ENCODE data around the gene DMRT1.

Gene DMRT1

DNA sequence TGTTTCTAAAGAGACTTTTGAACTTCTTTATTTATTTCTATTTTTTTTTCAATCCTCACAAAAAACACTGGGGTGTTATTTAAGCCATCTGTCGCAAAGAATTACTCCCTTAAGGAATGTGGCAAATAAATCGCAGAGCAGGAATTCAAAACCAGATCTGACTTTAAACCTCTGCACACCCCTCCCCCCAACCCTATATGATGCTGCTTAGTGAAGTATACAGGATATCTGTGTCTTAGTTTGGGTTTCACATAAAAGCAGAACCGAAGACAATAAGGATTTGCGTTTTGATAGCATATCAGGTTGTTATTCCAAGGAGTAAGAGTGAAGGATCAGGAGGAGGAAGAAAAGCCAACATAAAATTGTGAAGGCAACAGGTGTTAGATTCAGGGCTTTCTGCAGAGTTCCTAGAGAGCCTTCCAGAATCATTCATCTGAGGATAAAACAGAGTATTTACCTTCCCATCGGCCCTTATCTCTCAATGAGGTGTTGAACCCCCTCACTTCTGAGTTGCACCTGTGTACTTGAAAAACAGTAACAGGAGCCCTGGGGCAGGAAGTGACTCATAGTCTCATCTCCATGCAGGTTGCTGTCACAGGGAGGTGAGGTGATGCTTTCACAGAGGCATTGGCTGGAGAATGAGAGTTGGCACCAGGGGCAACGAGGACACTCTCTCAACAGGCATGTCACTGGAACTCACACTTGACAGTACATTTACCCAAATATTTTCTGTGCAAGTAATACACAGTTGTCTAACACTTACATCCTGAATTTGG lies 101.5 kb downstream of the DMRT1 start:
- no peak overlapping the region for H2AFZ ChIP-seq (ENCODE audit: insufficient read depth, low read length, poor library complexity)
- H3K4me2 ChIP-seq (ENCODE audit: low read length): no peak overlapping the region
- peaks cover 5% of the 10 kb centered on the region for H3K27me3 ChIP-seq (ENCODE audit: insufficient read depth, low read length)
- H3K36me3 ChIP-seq (ENCODE audit: control insufficient read depth in 1 of 2, insufficient read depth in 2 of 2, low read length in 2 of 2): no peaks in the 10 kb centered on the region
- DNase-seq: peak; percentile 5 to 33
- no peaks in the 10 kb centered on the region for H3K79me2 ChIP-seq (ENCODE audit: control insufficient read depth, insufficient read depth, low read length, poor library complexity)
- no CpG with 5 or more reads among the region's 6 CpGs for WGBS (ENCODE audit: extremely low coverage, insufficient coverage, insufficient read length)
- no peak overlapping the region for H4K8ac ChIP-seq (ENCODE audit: low read depth, low read length)
- no peak overlapping the region for H2BK12ac ChIP-seq (ENCODE audit: low read length)
- H3K4ac ChIP-seq (ENCODE audit: low read depth, low read length): no peak overlapping the region
- no peak overlapping the region for H2AK5ac ChIP-seq (ENCODE audit: low read length)
- no peaks in the 10 kb centered on the region for H3K4me1 ChIP-seq (ENCODE audit: control insufficient read depth in 1 of 2, insufficient read depth in 2 of 2, low read length in 2 of 2)
- no peak overlapping the region for H4K91ac ChIP-seq (ENCODE audit: low read depth, low read length)
- no peak overlapping the region for H3K23ac ChIP-seq (ENCODE audit: low read length)
- H2BK120ac ChIP-seq (ENCODE audit: insufficient read depth, low read length, poor library complexity): no peak overlapping the region
- no peak overlapping the region for H3K27ac ChIP-seq (ENCODE audit: low read depth, low read length)
- no peak overlapping the region for H3K18ac ChIP-seq (ENCODE audit: low read length)
- no peaks in the 10 kb centered on the region for H3K9me3 ChIP-seq (ENCODE audit: insufficient read depth, low read depth, low read length)
- no peaks in the 10 kb centered on the region for H3K79me1 ChIP-seq (ENCODE audit: low read length)
- no peak overlapping the region for H3K4me3 ChIP-seq (ENCODE audit: low read depth, low read length)
- H3K14ac ChIP-seq (ENCODE audit: low read length): no peak overlapping the region
- H2BK5ac ChIP-seq (ENCODE audit: low read depth, low read length, poor library complexity): no peak overlapping the region
- no peak overlapping the region for H4K12ac ChIP-seq (ENCODE audit: low read depth, low read length)
- H3K9ac ChIP-seq (ENCODE audit: low read length): no peak overlapping the region

DNA sequence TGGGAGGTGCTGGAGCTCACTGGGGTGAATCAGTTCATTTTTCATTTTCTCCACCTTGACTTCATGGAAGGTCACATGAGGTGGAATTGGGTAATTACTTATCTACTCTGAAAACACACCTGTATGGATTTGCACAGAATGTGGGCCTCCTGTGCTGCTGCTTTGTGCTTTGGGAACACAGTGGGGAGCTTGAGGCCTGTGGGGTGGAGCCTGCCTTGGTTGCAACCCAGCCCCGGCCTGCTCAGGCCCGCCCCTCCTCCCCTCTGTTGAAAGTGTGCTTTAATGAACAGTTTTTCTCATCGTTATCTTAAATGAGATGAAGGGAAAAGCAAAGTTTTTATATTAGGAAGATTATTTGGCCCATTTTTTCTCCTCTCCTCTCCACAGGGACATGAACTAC lies 106.5 kb downstream of the DMRT1 start:
- Histone ChIP-seq H3K4me3 (ENCODE audit: low read depth, low read length) (no peak overlapping the region), H2BK120ac (ENCODE audit: insufficient read depth, low read length, poor library complexity) (no peak overlapping the region), H4K12ac (ENCODE audit: low read depth, low read length) (no peak overlapping the region), H3K4me1 (ENCODE audit: control insufficient read depth in 1 of 2, insufficient read depth in 2 of 2, low read length in 2 of 2) (no peaks in the 10 kb centered on the region), H3K79me1 (ENCODE audit: low read length) (no peaks in the 10 kb centered on the region), H3K23ac (ENCODE audit: low read length) (no peak overlapping the region), H3K9ac (ENCODE audit: low read length) (no peak overlapping the region), H2AFZ (ENCODE audit: insufficient read depth, low read length, poor library complexity) (no peak overlapping the region), H3K14ac (ENCODE audit: low read length) (no peak overlapping the region), H3K27ac (ENCODE audit: low read depth, low read length) (no peak overlapping the region), H3K27me3 (ENCODE audit: insufficient read depth, low read length) (no peaks in the 10 kb centered on the region), H3K79me2 (ENCODE audit: control insufficient read depth, insufficient read depth, low read length, poor library complexity) (no peaks in the 10 kb centered on the region), H4K8ac (ENCODE audit: low read depth, low read length) (no peak overlapping the region), H3K36me3 (ENCODE audit: control insufficient read depth in 1 of 2, insufficient read depth in 2 of 2, low read length in 2 of 2) (no peaks in the 10 kb centered on the region), H3K9me3 (ENCODE audit: insufficient read depth, low read depth, low read length) (no peaks in the 10 kb centered on the region), H2AK5ac (ENCODE audit: low read length) (no peak overlapping the region), H2BK5ac (ENCODE audit: low read depth, low read length, poor library complexity) (no peak overlapping the region), H3K4ac (ENCODE audit: low read depth, low read length) (no peak overlapping the region), H3K18ac (ENCODE audit: low read length) (no peak overlapping the region), H2BK12ac (ENCODE audit: low read length) (no peak overlapping the region), H3K4me2 (ENCODE audit: low read length) (no peak overlapping the region), H4K91ac (ENCODE audit: low read depth, low read length) (no peak overlapping the region)
- DNase-seq: no peak
- WGBS (ENCODE audit: extremely low coverage, insufficient coverage, insufficient read length): no CpG with 5 or more reads among the region's 3 CpGs

DNA sequence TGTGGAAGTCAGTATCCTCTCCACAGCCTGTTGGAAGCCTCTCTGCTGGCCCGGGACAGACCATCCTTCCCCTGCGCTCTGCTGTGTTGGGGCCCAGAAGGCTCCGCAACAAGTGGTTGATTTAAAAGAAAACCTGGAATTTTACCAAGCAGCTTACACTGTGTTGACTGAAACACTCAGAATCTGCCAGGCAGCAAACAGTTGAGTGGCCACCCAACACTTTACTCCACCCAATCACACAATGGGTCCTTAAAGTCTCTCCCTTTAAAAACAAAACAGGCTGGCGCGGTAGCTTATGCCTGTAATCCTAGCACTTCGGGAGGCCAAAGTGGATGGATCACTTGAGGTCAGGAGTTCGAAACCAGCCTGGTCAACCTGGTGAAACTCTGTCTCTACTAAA lies 107.0 kb downstream of the DMRT1 start:
- Histone ChIP-seq H3K9ac (ENCODE audit: low read length) (no peak overlapping the region), H3K79me2 (ENCODE audit: control insufficient read depth, insufficient read depth, low read length, poor library complexity) (no peaks in the 10 kb centered on the region), H3K4me1 (ENCODE audit: control insufficient read depth in 1 of 2, insufficient read depth in 2 of 2, low read length in 2 of 2) (no peaks in the 10 kb centered on the region), H3K36me3 (ENCODE audit: control insufficient read depth in 1 of 2, insufficient read depth in 2 of 2, low read length in 2 of 2) (no peaks in the 10 kb centered on the region), H2AFZ (ENCODE audit: insufficient read depth, low read length, poor library complexity) (no peak overlapping the region), H3K4ac (ENCODE audit: low read depth, low read length) (no peak overlapping the region), H3K79me1 (ENCODE audit: low read length) (no peaks in the 10 kb centered on the region), H3K9me3 (ENCODE audit: insufficient read depth, low read depth, low read length) (no peaks in the 10 kb centered on the region), H3K4me3 (ENCODE audit: low read depth, low read length) (no peak overlapping the region), H3K14ac (ENCODE audit: low read length) (no peak overlapping the region), H3K27ac (ENCODE audit: low read depth, low read length) (no peak overlapping the region), H2BK12ac (ENCODE audit: low read length) (no peak overlapping the region), H3K4me2 (ENCODE audit: low read length) (no peak overlapping the region), H2BK5ac (ENCODE audit: low read depth, low read length, poor library complexity) (no peak overlapping the region), H3K18ac (ENCODE audit: low read length) (no peak overlapping the region), H4K8ac (ENCODE audit: low read depth, low read length) (no peak overlapping the region), H4K12ac (ENCODE audit: low read depth, low read length) (no peak overlapping the region), H4K91ac (ENCODE audit: low read depth, low read length) (no peak overlapping the region), H3K23ac (ENCODE audit: low read length) (no peak overlapping the region), H2BK120ac (ENCODE audit: insufficient read depth, low read length, poor library complexity) (no peak overlapping the region), H2AK5ac (ENCODE audit: low read length) (no peak overlapping the region), H3K27me3 (ENCODE audit: insufficient read depth, low read length) (no peaks in the 10 kb centered on the region)
- no CpG with 5 or more reads among the region's 7 CpGs for WGBS (ENCODE audit: extremely low coverage, insufficient coverage, insufficient read length)
- DNase-seq: no peak

DNA sequence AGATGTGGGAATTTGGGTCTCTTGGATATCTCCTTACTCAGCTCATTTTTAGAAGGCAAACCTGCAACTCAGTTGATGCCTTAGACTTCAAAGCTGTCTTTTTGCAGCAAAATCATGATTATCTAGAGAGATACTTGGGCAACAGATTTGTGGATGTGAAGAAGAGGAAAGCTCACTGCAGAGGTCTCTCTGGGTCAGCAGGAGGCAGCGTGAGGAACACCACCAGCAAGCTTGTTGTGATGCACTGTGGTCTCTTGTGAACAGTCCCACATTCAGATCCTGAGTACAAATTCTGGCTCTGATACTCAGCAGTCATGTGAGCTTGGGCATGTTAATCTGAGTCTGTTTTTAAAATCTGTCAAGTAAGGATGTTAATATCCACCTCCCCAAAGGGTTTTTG lies 108.6 kb downstream of the DMRT1 start:
- no peak overlapping the region for H3K9ac ChIP-seq (ENCODE audit: low read length)
- no peaks in the 10 kb centered on the region for H3K4me1 ChIP-seq (ENCODE audit: control insufficient read depth in 1 of 2, insufficient read depth in 2 of 2, low read length in 2 of 2)
- H2BK120ac ChIP-seq (ENCODE audit: insufficient read depth, low read length, poor library complexity): no peak overlapping the region
- peaks cover 2% of the 10 kb centered on the region for H3K27me3 ChIP-seq (ENCODE audit: insufficient read depth, low read length)
- no peak overlapping the region for H4K8ac ChIP-seq (ENCODE audit: low read depth, low read length)
- H3K9me3 ChIP-seq (ENCODE audit: insufficient read depth, low read depth, low read length): no peaks in the 10 kb centered on the region
- H2BK5ac ChIP-seq (ENCODE audit: low read depth, low read length, poor library complexity): no peak overlapping the region
- H4K91ac ChIP-seq (ENCODE audit: low read depth, low read length): no peak overlapping the region
- no peak for DNase-seq
- H3K4me3 ChIP-seq (ENCODE audit: low read depth, low read length): no peak overlapping the region
- H3K79me1 ChIP-seq (ENCODE audit: low read length): no peaks in the 10 kb centered on the region
- no peak overlapping the region for H3K23ac ChIP-seq (ENCODE audit: low read length)
- no peak overlapping the region for H2BK12ac ChIP-seq (ENCODE audit: low read length)
- H3K27ac ChIP-seq (ENCODE audit: low read depth, low read length): no peak overlapping the region
- no peak overlapping the region for H4K12ac ChIP-seq (ENCODE audit: low read depth, low read length)
- no peak overlapping the region for H3K14ac ChIP-seq (ENCODE audit: low read length)
- H2AK5ac ChIP-seq (ENCODE audit: low read length): no peak overlapping the region
- H3K4ac ChIP-seq (ENCODE audit: low read depth, low read length): no peak overlapping the region
- H3K79me2 ChIP-seq (ENCODE audit: control insufficient read depth, insufficient read depth, low read length, poor library complexity): no peaks in the 10 kb centered on the region
- no peaks in the 10 kb centered on the region for H3K36me3 ChIP-seq (ENCODE audit: control insufficient read depth in 1 of 2, insufficient read depth in 2 of 2, low read length in 2 of 2)
- no CpG with 5 or more reads among the region's 1 CpG for WGBS (ENCODE audit: extremely low coverage, insufficient coverage, insufficient read length)
- H3K4me2 ChIP-seq (ENCODE audit: low read length): no peak overlapping the region
- no peak overlapping the region for H3K18ac ChIP-seq (ENCODE audit: low read length)
- no peak overlapping the region for H2AFZ ChIP-seq (ENCODE audit: insufficient read depth, low read length, poor library complexity)

All from trophoblast cell (in vitro differentiated cells and primary cell).